T1000 (cell line): ENCODE data around the gene DUSP16.
"Not testable (repeated sequence)": the region's sequence is repeated elsewhere in the genome, so short reads cannot be mapped to it uniquely, and the experiment has no call there.

Source experiments
- DNase-seq: peaks from one replicate; lab custom pipeline; 2025; ENCODE audit warnings: mixed read lengths; lab: John Stamatoyannopoulos, UW

The DUSP16 gene

DNA sequence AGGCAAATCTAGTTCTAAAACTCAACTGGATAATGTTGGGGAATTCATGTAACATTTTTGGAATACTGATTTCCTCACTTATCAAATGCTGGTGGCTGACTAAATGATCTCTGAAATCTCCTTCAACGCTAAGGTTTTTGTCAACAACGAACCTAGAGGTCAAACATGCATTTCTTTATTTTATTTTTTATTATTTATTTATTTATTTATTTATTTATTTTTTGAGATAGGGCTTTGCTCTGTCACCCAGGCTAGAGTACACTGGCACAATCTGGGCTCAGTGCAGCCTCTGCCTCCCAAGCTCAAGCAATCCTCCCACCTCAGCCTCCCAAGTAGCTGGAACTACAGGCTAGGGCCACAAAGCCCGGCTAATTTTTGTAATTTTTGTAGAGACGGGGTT, 64.5 kb downstream of the DUSP16 start:
- no peak for DNase-seq

DNA sequence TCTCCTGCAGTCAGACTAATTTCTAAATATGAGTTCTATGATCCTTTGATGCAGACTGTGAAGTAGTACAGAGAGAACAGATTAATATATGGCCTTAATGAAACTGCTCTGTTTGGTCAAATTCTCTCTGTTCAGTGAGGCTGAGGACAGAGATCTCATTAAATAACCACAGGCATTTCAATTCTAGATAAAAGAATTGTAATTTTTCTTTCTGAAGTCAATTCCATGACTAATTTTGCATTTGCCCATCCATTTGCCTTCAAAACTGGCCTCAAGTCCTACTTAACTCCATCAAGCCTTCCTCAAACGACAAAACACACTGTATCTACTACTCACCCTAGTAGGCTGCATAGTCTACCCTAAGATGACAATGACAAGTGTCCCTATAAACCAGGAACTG, 67.1 kb downstream of the DUSP16 start:
- no peak for DNase-seq

DNA sequence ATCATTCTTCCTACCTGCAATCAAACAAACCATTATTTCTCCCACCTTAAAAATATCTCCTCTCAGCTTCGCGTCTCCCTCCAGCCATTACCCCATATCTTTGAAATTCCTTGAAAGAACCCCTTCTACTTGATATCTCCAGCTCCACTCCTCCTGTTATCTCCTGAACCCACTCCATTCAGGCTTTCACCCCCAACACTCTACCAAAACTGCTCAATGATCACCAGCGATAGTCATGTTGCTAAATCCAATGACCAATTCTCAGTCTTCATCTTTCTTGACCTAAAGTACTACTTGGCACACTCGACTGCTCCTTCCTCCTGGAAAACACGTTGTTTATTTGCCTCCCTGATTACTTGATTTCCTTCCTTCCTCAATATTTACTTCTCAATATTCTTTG, 70.1 kb downstream of the DUSP16 start:
- no peak for DNase-seq

DNA sequence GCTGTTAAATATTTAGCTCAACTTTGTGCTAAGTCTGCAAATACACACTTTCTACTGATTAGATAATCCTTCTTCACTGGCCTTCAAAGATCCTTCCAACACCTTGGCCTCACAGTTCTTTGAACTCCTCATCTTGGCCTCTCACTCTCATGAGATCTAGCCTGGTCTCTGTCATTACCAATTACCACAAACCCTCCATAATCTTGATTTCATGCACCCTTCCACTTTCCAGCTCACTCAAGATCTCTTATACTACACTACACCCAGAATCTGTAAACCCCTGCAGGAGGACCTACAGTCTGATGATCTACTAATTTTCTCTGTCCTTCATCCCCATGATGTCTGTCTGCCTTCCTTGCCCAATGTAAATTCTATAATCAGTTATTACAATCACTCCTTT, 71.1 kb downstream of the DUSP16 start:
- DNase-seq = no peak

DNA sequence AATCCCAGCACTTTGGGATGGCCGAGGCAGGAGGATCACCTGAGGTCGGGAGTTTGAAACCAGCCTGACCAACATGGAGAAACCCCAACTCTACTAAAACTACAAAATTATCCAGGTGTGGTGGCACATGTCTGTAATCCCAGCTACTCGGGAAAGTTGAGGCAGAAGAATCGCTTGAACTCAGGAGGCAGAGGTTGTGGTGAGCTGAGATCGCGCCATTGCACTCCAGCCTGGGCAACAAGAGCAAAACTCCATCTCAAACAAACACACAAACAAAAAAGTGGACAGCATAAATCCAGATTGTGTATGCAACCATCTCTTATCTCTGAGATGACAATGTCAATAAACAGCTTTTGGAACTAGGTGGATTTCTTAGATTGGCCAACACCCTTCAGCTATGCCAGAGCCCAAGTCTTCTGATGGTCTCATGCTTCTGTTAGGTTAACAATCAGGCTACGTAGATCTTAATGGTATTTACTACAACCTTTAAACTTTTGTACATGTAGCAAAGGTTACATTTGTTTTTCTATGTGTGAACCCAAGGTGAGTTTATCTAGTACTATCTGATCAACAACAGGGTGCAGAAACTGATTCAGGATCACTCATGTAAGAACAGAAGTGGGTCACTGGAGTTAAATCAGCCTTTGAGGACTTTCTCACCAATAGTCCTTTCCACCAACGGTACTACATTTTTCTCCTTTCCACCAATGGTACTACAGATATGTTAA, 73.7 kb downstream of the DUSP16 start:
- no peak for DNase-seq

DNA sequence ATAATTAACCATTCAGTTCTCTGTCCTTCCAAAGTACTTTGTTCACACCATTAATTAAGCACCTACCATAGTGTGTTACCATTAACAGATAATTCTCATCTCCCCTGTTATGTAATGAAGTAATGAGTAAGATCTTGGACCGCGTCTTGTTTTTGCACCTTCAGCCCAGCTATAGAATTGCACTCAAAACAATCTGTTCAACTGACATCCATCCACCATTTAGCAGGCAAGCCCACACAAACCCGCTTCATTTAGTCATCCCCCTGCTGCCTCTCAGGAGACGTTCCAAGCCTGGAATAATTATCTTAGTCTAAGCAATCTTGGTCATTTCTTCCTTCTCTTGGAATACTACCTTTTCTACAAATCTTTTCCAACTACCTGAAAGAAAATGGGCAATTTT, 74.4 kb downstream of the DUSP16 start:
- no peak for DNase-seq

DNA sequence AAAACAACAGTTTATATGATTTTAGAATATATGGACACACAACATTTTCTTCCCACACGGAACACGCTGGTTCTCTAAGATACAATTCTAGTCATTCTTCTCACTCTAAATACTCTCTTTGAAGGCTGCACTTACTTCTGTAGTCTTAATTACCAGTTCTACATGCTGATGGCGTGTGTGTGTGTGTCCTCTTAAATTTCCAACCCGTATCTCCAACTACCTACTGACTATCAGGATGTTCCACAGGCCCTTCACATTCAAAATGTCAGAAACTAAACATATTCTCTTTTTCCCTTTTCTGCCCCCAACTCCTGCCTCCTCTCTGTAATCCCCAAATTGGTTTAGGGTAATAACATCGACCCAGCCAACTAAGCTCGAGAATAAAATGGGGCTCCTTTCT, 75.2 kb downstream of the DUSP16 start:
- no peak for DNase-seq

DNA sequence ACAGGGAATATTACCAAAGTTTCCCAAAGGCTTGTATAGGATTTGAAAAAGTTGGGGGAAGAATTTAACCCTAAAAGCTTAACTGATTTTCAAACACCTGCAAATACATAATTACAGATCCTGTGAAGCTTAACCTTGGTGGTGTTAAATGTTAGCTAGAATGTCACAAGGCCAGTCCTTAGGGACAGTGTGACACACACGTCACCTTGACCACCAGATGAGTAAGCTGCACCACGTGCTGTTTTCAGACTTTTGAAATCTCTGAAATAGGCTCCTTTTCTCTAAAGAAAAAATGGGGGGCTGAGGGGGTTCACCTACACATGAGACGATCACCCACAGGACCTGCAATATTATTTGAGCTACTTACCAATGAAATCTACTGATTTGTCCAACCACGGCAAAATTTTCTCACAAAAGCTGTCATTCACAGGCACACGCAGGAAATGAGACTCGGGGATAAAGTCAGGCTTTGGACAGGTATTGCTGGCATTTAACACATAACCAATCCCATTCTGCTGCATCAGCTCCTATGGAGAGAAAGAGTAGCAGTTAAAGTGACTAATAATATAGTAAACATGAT, 75.9 kb downstream of the DUSP16 start:
- DNase-seq = no peak

DNA sequence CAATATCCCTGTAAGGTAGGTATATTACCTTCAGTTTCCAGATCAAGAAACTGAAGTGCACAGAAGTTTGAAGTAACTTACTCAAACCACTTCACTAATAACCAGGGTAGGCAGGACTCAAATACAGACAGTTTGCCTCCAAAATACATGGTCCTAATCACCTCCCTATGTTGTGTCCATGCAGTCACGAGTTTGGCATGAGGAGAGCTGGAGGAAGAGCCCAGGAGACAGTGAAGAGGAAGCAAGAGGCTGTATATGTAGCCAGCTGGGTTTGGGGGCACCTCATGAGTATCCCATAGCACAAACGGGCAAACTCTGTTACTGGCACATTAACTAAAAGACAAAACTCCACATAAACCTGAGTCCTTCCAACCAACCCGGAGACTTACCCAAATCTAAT, 79.2 kb downstream of the DUSP16 start:
- no peak for DNase-seq

DNA sequence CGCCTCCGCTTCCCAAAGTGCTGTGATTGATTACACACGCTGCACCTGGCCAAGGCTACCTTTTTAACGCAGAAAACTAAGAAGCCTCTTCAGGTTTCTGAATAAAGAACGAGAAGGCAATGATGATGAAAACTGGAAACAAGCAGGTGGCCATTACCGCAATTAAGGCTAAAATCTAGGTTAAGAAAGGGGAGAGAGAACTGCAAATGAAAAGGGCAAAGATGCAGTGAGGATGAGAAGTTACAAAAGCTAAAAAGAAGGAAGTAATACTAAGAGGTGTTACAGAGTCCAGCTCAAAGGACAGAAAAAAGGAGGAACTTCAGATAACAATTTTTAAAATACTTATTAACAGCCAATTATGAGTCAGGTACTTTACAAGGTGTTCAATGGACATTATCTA, 79.7 kb downstream of the DUSP16 start:
- no peak for DNase-seq

DNA sequence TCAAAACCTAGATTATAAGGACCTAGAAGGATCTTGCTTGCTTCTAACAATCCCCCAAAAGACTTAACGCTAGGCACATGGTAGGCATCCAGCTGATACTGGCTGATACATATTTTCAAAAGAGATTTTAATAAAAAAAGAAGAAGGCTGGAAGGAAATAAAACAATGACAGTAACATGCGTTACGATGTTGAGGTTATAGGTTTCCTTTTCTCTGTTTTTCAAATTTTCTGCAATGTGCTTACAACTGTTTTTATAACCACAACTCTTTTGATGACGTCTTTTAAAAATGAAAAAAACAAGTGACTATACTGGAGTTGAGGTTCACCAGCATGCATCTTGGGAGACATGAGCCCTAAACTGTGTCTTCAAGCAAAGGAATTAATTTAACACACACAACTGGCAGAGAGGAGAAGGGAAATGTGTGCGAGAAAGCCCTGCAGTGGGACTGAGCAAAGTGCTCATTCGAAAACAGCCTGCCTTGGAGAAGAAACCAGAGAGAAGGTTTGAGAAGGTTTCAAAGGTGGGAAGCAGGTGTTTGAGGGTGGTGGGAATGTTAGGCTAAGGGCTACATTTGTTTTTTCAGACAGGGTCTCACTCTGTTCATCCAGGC, 80.4 kb downstream of the DUSP16 start:
- no peak for DNase-seq

DNA sequence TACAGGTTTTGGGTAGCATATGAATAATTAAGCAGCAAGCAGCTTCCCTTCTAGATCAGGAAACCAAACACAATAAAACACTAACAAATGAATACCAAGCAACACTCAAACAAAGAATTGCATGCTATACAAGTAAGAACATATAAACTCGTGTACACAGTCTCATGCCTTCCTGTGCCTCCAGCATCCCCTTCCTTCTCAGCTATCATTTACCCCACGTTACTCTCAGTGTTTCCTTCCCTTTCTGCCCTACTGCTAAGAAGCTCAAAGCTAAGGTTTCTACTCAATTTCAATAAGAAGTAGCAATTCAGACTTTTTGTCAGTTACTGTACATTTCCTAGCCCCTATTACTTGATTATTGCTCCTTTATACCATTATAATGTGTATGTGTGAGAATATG, 81.0 kb downstream of the DUSP16 start:
- no peak for DNase-seq

DNA sequence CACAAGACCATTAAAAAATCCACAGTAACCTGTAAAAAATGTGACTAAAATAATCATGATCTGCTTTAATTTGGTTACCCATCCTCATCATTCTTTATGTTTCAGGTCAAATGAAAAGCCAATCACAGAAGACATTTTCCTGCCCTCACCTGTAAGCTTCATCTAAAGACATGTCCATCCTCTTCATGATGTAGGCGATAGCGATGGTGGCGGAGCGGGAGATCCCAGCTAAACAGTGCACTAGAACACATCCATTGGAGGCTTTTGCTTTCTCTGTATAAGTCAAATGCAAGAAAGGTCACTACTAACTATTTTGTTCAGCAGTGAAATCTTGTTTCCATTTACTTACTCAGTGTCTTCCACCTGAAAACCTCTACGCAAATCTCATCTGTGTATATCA, 82.6 kb downstream of the DUSP16 start:
- DNase-seq = no peak

DNA sequence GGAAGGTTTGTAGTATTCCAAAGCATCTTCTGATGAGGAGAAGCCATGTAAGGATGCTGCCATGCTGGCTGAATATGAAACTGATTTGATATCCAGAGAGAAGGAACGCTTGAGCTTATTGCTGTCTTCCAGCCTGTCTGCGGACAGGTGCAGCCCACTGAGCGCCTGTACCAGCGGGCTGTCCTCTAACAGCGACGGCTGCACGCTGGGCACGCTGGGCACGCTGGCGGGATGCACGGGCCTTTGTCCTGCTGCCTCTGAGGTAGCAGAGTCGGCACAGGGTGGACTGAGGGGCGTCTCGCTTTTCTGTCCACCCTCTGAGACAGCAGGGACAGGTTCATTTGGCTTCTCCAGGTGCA, 85.2 kb downstream of the DUSP16 start:
- no peak for DNase-seq

DNA sequence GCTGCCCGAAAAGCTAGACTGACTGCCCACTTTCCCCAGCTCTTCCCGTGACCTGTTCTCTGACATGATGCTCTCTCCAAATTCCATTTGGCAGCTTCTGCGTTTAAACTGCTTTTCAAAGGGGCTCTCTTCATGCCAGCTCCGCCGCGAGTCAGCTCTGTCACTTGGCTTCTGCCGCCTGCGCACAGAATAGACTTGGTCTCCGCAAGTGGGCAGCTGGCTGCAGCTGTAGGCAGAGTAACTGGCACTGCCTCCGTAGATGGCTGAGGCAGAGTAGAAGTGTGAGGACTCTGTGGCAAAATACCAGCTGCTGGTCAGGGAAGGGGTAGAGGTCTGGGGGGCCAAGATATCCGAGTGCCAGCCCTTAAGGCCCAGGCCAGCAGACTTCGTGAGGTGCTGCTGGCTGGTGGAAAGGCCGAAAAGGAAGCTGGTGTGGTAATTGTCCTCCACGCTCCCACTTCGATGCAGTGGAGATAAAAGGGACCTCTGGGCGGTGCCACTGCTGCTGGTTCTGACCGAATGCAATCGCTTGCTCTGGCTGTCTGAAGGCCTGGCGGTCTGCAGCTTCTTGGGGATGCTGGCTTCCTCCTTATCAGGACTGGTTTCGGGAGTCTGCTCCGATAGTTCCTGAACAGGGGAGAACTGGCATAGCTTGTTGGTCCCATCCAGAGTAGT, 85.7 kb downstream of the DUSP16 start:
- no peak for DNase-seq

DNA sequence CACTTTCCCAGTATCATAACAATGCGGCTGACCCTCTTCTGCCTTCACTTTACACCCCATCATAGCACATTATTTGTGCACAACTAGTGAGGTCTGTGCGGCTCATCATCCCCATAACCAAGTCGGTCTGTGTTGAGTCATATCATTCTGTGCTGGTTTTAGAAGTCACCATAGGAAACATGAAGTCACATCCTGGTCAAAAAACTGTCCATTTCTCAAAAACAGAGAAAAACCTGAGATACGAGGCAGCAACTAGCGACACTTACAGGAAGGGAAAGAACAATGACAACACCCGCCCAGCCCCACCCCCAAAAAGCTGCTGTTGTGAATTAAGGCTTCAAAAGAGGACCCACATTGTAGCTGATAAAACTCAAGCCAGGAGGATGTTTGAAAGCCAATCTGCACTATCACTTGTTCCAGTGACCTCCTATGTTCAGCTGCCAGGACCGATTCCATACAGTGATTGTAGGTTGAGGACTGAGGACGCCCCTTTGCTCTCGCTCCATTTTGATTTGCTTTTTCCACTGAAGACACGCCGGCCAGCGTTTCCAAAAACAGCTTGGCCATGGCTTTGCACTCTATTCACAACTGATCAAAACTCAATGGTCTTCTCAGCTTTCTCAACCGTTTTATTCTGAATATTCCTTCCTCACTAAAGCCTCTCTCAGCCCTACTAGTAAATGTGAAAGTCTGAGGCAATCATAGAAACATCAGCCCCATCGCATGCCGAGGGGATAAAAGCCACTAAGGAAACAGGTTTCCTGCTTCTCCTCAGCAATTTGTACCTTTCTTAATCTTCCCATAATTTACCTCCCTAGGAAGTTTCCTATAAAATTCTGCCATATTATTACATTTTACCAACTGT, 87.5 kb downstream of the DUSP16 start:
- no peak for DNase-seq

DNA sequence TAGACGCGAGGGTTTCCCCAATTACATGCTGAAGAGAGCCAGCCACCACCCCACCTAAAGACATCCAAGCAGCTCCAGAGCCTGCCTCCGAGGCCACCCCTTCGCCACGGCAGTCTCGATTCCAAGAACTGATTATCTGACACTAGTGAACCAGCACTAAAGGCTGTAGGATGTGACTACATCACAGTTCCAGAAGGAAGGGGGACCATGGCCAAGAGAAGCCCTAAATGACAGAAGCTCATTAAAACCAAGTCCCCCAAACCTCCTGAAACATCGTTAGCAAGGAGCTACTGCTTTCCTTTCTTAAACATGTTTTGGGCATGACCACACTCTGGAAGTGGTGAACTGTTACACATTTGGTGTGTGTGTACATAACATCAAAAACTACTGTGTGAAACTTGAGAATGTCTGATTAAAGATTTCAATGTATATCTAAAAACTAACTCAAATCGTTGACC, 88.2 kb downstream of the DUSP16 start:
- no peak for DNase-seq

DNA sequence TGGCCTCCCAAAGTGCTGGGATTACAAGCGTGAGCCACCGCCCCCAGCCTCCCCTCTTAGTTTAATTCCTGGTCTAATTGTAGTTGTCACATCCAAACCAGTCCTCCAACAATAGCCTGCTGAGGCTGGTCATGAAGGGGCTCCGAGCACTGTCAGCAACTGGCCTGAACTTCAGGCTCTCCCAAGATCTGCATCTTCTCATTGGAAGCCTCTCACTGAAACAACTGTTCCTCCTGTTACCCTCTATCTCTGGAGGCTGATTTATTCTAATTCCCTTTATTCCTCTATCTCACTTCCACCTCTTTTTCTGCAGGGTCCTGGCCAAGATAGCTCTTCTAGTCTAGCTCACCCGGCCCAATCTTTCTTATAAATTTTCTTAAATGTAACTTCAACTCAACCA, 89.4 kb downstream of the DUSP16 start:
- DNase-seq = no peak

DNA sequence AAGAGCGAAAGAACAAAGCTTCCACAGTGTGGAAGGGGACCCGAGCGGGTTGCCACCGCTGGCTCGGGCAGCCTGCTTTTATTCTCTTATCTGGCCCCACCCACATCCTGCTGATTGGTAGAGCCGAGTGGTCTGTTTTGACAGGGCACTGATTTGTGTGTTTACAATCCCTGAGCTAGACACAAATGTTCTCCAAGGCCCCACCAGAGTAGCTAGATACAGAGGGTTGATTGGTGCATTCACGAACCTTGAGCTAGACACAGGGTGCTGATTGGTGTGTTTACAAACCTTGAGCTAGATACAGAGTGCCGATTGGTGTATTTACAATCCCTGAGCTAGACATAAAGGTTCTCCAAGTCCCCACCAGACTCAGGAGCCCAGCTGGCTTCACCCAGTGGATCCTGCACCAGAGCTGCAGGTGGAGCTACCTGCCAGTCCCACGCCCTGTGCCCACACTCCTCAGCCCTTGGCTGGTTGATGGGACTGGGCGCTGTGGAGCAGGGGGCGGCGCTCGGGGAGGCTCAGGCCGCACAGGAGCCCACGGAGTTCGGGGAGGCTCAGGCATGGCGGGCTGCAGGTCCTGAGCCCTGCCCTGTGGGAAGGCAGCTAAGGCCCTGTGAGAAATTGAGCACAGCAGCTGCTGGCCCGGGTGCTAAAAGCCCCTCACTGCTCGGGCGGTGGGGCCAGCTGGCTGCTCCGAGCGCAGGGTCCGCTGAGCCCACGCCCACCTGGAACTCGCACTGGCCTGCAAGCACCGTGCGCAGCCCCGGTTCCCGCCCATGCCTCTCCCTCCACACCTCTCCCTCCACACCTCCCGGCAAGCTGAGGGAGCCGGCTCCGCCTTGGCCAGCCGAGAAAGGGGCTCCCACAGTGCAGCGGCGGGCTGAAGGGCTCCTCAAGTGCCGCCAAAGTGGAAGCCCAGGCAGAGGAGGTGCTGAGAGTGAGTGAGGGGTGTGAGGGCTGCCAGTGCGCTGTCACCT, 90.4 kb downstream of the DUSP16 start:
- DNase-seq = not testable (repeated sequence)

DNA sequence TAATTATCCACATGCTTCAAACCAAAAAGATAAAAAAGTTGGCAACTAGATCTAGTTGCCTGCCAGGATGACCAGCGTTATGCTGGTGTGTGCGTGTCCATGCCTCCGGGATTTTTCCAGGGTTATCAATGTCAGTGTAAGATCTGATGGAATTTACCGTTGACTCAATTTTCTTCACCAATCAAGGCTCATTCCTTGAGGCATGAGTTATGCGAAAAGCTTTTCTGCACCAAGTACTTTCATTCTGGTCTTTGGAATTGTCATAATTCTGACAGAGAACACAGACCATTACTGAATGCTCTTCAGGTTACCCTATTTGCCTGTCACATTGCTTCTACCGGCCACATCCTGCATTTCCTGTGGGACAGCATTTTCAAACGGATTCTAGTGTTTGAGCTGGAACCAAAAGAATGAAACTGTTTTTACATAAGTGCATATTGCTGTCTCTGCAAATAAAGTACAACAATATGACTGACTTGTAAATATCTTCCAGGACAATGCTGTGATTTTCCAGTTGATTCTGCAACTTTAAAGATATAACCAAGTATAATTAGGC, 91.8 kb downstream of the DUSP16 start:
- DNase-seq = no peak

DNA sequence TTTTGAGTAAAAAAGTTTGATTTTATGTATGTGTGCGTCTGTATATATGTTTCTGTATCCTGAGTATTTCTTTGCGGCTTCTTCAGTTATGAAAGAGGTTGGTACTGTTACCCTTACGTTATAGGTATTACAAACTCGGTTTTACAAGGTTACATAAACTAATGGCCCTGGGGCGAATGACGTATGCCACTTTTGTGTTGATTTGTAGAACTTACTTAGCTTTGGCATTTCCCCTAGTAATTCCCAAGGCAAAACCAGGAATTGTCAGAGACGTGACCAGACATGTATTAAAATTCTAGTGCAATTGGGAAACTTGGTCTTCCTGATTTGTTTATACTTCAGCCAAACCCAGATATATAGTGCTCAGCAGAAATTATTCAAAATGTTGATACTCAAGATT, 93.3 kb downstream of the DUSP16 start:
- DNase-seq = no peak
